Naive B cell (primary cell): ENCODE measurements around the gene MRPL11. TPM values are rescaled to one million over a fixed set of nuclear protein-coding genes. Genes with fewer than 3 reads are reported as not detected.
A peak's percentile ranks its signal among the peaks of the same experiment; 100 is the strongest.

ENCODE experiments used
- ATAC-seq, 2 donors: fragments of 150-1000 bp; cut with Tn5 transposase; 2 replicates each; pipeline ENCODE4 v1.10.0; 2021; ENCODE audit warnings: low read depth in 2 of 2, mild to moderate bottlenecking in 2 of 2, moderate library complexity in 2 of 2
- DNase-seq: peaks from one replicate; pipeline ENCODE4 v3.0.0; 2022
- H3K27ac Mint-ChIP-seq, 6 donors: one replicate each; pipeline ENCODE4 v1.8.0; 2020 to 2022; ENCODE audit warnings: mild to moderate bottlenecking in 6 of 6, mixed read lengths in 6 of 6, moderate library complexity in 5 of 6, inconsistent platforms in 2 of 6
- H3K27me3 Mint-ChIP-seq, 3 donors: one replicate each; pipeline ENCODE4 v1.8.0; 2021 to 2022; ENCODE audit warnings: mixed read lengths in 3 of 3, mild to moderate bottlenecking in 1 of 3
- H3K36me3 Mint-ChIP-seq, 2 donors: one replicate each; pipeline ENCODE4 v1.8.0; 2020 to 2022; ENCODE audit warnings: mixed read lengths in 2 of 2, inconsistent platforms in 1 of 2, mild to moderate bottlenecking in 1 of 2
- H3K4me1 Mint-ChIP-seq, 3 donors: one replicate each; pipeline ENCODE4 v1.8.0; 2020 to 2022; ENCODE audit warnings: mixed read lengths in 3 of 3, inconsistent platforms in 1 of 3, mild to moderate bottlenecking in 1 of 3, moderate library complexity in 1 of 3
- H3K4me3 Mint-ChIP-seq, 8 donors: one replicate each; pipeline ENCODE4 v1.8.0; 2020 to 2022; ENCODE audit warnings: mild to moderate bottlenecking in 8 of 8, mixed read lengths in 8 of 8, moderate library complexity in 8 of 8, inconsistent platforms in 2 of 8
- H3K9me3 Mint-ChIP-seq, 7 donors: one replicate each; pipeline ENCODE4 v1.8.0; 2020 to 2022; ENCODE audit warnings: mixed read lengths in 7 of 7, mild to moderate bottlenecking in 5 of 7, inconsistent platforms in 2 of 7, moderate library complexity in 1 of 7
- polyA plus RNA-seq, 6 donors: library from polyadenylated mRNA; unstranded; fragments of 300-500 nt; fragmentation: Illumina TruSeq; gene quantifications; one replicate each; pipeline ENCODE4 v1.2.3, GENCODE V29; 2021; ENCODE audit warnings: low read depth in 6 of 6

Gene MRPL11
- polyA plus RNA-seq = 10 to 100 TPM; 69.1 to 95.1 (median 75.1) TPM

- Mint-ChIP-seq H3K27ac (peak within 1 kb of the TSS; percentile 92 to 99 (median 98)), H3K27me3 (no peaks in the 10 kb centered on the region), H3K9me3 (peaks cover 6 to 15% (median 12%) of the 10 kb centered on the region in 7 donors), H3K36me3 (peaks cover 20 to 23% of the 10 kb centered on the region in 2 donors), H3K4me1 (peaks cover 14 to 17% (median 15%) of the 10 kb centered on the region in 3 donors), H3K4me3 (peak within 1 kb of the TSS; percentile 76 to 98 (median 93))
- ATAC-seq (peak; percentile 91 to 93), DNase-seq (peak; percentile 89)
Observed at GRCh38 chr11:66438504-66439466, at the start of gene MRPL11. MRPL11 (minus strand) TSS chr11:66438848; CDS start chr11:66438754, 94 bp downstream.

- Mint-ChIP-seq H3K4me3 (peak overlapping the region in 1 of 8 donors; percentile 47), H3K36me3 (peaks cover 0 to 9% of the 10 kb centered on the region in 2 donors), H3K9me3 (no peaks in the 10 kb centered on the region), H3K27me3 (no peaks in the 10 kb centered on the region), H3K27ac (no peak overlapping the region), H3K4me1 (peaks cover 4 to 14% (median 5%) of the 10 kb centered on the region in 3 donors)
- DNase-seq = no peak
- ATAC-seq = no peak
Observed at GRCh38 chr11:66484806-66485380, 46.2 kb upstream of the MRPL11 start.

GRCh38 chr11:66480117-66480938, 41.7 kb upstream of the MRPL11 start, which contains the start of gene DPP3:
DPP3 (plus strand) TSS chr11:66480434; CDS start chr11:66482201, 1,767 bp downstream.
- peak; percentile 98 to 99 for ATAC-seq
- peaks cover 26 to 32% (median 27%) of the 10 kb centered on the region in 3 donors for H3K4me1 Mint-ChIP-seq
- H3K27me3 Mint-ChIP-seq = no peaks in the 10 kb centered on the region
- peak; percentile 95 for DNase-seq
- peak within 1 kb of the TSS; percentile 91 to 95 (median 93) for H3K4me3 Mint-ChIP-seq
- H3K9me3 Mint-ChIP-seq = no peaks in the 10 kb centered on the region
- H3K36me3 Mint-ChIP-seq = no peaks in the 10 kb centered on the region
- peak within 1 kb of the TSS; percentile 77 to 95 (median 88) for H3K27ac Mint-ChIP-seq

DNA sequence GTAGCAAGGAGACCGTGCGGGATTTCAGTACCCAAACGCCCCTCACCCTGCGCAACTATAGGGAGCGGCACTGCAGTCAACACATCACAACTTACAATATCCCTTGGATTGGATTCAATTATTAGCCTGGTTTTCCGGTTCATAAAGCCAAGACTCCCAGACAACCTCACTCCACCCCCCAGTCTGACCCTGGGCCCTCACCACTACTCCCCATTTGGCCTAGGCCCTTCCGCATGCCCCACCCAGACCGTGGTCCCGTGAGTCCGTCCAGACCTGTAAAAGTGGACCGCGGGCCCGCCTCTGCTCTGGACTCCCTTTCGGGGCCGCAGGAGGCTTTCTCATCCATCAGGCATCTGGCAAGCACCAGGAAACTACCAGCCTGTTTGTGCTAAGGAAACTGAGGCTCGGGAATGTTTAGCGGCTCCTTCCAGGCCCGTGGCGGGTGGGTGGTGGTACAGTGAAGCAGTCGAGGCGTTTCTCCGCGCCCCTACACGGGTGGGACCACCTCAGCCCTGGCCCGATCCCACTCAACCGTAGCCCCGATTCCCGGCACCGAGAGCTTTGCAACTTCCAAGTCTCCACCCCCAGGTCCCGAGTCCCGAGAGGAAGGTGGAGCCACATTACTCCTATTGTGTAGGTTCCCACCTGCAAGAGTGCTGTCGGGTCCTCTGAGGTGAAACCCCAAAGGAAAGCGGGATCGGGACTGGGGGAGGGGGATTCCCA, 40.9 kb upstream of the MRPL11 start:
- Mint-ChIP-seq H3K4me1 (peaks cover 26 to 32% (median 27%) of the 10 kb centered on the region in 3 donors), H3K4me3 (peak overlapping the region; percentile 91 to 95 (median 93)), H3K27me3 (no peaks in the 10 kb centered on the region), H3K36me3 (no peaks in the 10 kb centered on the region), H3K27ac (peak overlapping the region; percentile 77 to 95 (median 88)), H3K9me3 (no peaks in the 10 kb centered on the region)
- ATAC-seq (peak in 1 of 2 donors; percentile 6), DNase-seq (no peak)

DNA sequence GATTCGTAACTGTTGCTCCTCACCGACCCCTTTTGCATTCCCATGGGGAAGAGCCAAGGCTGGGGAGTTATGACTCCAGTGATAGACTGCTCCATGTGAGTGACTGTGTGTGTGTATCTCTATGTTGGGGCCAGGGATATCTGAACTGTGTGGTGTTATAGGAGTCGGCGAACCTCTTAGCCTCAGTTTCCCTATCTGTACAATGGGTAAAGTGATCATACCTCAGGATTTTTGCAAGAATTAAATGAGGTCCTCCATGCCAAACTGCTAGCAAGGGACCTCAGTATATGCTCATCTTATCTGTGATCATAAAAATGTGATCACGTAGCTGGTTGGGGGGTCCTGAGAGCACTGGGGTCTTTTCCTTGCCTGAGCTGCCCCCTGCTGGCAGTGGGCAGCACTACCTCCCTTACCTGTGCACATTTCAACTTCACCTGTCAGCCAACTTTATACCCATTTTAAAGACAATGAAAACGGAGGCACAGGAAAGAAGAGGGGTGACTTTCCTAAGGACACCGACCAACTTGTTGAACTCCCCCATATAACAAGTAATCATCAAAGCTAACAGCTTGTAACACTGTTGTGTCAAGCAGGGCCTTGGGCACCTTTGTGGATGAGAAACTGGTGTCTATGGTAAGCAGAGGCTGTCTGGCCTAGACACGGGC, 40.2 kb upstream of the MRPL11 start:
- no peak for ATAC-seq
- no peaks in the 10 kb centered on the region for H3K9me3 Mint-ChIP-seq
- peak; percentile 53 for DNase-seq
- peak overlapping the region; percentile 91 to 95 (median 93) for H3K4me3 Mint-ChIP-seq
- H3K4me1 Mint-ChIP-seq = peaks cover 26 to 32% (median 27%) of the 10 kb centered on the region in 3 donors
- H3K27ac Mint-ChIP-seq = peak overlapping the region in 5 of 6 donors; percentile 77 to 95 (median 92)
- H3K27me3 Mint-ChIP-seq = no peaks in the 10 kb centered on the region
- H3K36me3 Mint-ChIP-seq = no peaks in the 10 kb centered on the region

- Mint-ChIP-seq H3K27me3 (no peaks in the 10 kb centered on the region), H3K27ac (peak overlapping the region in 1 of 6 donors; percentile 82)
- no peak for DNase-seq
Observed at GRCh38 chr11:66477263-66478201, 38.9 kb upstream of the MRPL11 start.

GRCh38 chr11:66476841-66477251, 38.2 kb upstream of the MRPL11 start:
- H3K4me3 Mint-ChIP-seq = peak overlapping the region in 3 of 8 donors; percentile 9 to 42 (median 25)
- H3K9me3 Mint-ChIP-seq = no peaks in the 10 kb centered on the region
- H3K27me3 Mint-ChIP-seq = no peaks in the 10 kb centered on the region
- no peaks in the 10 kb centered on the region for H3K36me3 Mint-ChIP-seq
- peaks cover 22 to 27% (median 22%) of the 10 kb centered on the region in 3 donors for H3K4me1 Mint-ChIP-seq
- ATAC-seq (no peak), DNase-seq (no peak)
- H3K27ac Mint-ChIP-seq = peak overlapping the region in 2 of 6 donors; percentile 59 to 71

More at GRCh38 chr11:66477263-66478201, 38.9 kb upstream of the MRPL11 start:
- no peaks in the 10 kb centered on the region for H3K36me3 Mint-ChIP-seq
- peak overlapping the region in 2 of 8 donors; percentile 64 to 94 for H3K4me3 Mint-ChIP-seq
- H3K9me3 Mint-ChIP-seq = no peaks in the 10 kb centered on the region
- H3K4me1 Mint-ChIP-seq = peaks cover 26 to 31% (median 26%) of the 10 kb centered on the region in 3 donors
- no peak for ATAC-seq

DNA sequence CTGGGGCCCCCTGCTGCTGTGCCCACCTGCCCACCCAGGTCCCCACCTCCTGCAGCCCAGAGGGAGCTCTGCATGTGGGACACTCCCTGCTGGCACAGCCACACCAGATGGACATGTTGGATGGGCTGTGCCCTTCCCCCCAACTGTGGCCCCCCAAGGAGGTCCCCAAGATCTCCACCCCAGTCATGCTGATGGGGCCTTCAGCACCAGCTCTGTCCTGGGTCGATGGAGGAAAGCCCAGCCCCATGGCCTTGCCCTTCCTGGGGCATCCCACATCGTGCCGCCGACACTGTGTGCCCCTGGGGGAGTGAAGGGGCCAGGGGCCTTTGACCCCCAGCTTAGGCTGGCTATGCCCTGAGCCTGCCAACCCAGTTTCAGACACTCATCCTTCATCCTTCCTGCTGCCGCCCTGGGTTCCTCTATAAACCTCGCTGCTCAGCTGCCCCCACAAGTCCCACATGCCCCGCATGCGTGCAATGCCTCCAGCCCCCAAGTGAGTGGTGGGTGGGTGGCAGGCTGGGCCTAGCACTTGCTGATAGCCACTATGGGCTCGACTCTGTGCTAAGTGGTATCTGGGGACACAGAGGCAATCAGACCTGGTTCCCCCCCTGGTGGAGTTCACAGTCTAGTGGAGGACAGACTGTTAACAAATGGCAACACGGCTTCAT, 37.7 kb upstream of the MRPL11 start:
- Mint-ChIP-seq H3K27me3 (no peaks in the 10 kb centered on the region), H3K4me1 (peaks cover 22 to 27% (median 22%) of the 10 kb centered on the region in 3 donors), H3K4me3 (peak overlapping the region in 4 of 8 donors; percentile 9 to 56 (median 31)), H3K36me3 (no peaks in the 10 kb centered on the region), H3K9me3 (no peaks in the 10 kb centered on the region), H3K27ac (peak overlapping the region in 2 of 6 donors; percentile 71 to 72)
- ATAC-seq (no peak), DNase-seq (no peak)

GRCh38 chr11:66475349-66476172, 36.9 kb upstream of the MRPL11 start:
- no peak for ATAC-seq
- H3K27ac Mint-ChIP-seq = no peak overlapping the region

More at GRCh38 chr11:66475349-66476172, 36.9 kb upstream of the MRPL11 start:
- Mint-ChIP-seq H3K27me3 (no peaks in the 10 kb centered on the region), H3K4me3 (no peak overlapping the region), H3K9me3 (no peaks in the 10 kb centered on the region), H3K4me1 (peaks cover 22 to 26% (median 22%) of the 10 kb centered on the region in 3 donors), H3K36me3 (no peaks in the 10 kb centered on the region)
- DNase-seq = no peak
